COR-L47 (cell line): ENCODE data around the gene RUNDC1.
"Not testable (repeated sequence)": the region's sequence is repeated elsewhere in the genome, so short reads cannot be mapped to it uniquely, and the experiment has no call there.

Experiments used
- DNase-seq: peaks from one replicate; lab custom pipeline; 2025; lab: John Stamatoyannopoulos, UW

RUNDC1 gene

GRCh38 chr17:42991471-42991870 is 11.1 kb downstream of the RUNDC1 start:
- no peak for DNase-seq

DNA sequence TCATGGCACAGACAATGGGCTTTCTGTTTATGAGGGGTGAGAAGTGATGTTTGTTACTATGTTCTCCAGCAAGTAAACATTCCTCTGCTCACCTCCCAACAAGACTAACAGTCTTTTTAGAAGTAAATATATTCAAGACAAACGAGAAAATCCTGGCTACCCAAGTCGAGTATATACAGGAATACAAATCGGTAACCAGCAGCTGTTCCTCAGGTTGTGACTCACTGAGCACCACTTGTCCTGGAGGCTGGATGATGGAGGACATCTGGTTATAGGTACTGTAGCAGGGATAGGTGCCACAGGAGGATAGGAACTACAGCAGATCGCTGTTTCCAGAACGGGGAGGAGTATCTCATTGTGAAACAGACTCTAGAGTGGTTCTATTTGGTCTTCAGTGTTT is 12.5 kb downstream of the RUNDC1 start:
- DNase-seq: no peak

DNA sequence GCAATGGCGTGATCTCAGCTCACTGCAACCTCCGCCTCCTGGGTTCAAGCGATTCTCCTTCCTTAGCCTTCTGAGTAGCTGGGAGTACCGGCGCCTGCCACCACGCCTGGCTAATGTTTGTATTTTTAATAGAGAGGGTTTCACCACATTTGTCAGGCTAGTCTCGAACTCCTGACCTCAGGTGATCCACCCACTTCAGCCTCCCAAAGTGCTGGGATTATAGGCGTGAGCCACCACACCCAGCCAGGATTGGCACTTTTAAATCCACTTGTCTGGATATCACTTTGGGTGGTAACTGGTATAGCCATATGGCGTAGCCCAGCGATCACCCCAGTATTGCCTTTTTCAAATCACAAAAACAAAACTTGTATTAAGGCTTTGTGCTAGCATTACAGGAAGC is 13.5 kb downstream of the RUNDC1 start:
- not testable (repeated sequence) for DNase-seq

GRCh38 chr17:42997390-42997983 is 17.1 kb downstream of the RUNDC1 start:
- no peak for DNase-seq

- DNase-seq: peak; percentile 99
These were observed 17.9 kb downstream of the RUNDC1 start, which contains the start of gene RPL27 for GRCh38 chr17:42997984-42998938. TSS of gene RPL27 (plus strand) at chr17:42998419. CDS start at chr17:42998751, 332 bp downstream.

DNA sequence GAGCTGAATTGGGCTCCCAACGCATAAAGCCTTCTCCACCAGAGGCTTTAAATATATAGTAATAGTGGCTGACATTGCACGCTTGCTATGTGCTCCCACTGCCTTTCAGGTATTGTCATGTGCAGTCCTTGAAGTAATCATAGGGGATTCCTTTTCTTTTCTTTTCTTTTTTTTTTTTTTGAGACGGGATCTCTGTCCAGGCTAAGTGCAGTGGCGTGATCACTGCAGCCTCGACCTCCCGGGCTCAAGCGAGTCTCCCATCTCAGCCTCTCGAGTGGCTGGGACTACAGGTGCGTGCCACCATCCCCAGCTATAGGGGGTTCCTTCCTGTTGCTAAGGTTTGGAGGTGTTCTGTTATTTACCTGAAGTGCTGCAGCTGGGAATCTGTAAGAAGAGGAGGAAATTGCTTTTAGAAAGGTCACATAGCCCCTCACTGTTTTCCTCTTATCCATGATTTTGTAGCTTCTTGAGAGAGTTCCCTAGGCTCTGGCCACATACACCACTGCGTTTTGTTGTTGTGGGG is 18.7 kb downstream of the RUNDC1 start:
- no peak for DNase-seq

- not testable (repeated sequence) for DNase-seq
These were observed 20.5 kb downstream of the RUNDC1 start for GRCh38 chr17:43000894-43001293.

- DNase-seq: no peak
These were observed 23.3 kb downstream of the RUNDC1 start for GRCh38 chr17:43003542-43004172.

GRCh38 chr17:43006639-43007551 is 26.5 kb downstream of the RUNDC1 start, which contains the start of gene IFI35:
TSS of gene IFI35 (plus strand) at chr17:43006784. CDS start at chr17:43006948, 164 bp downstream.
- DNase-seq: peak; percentile 55

GRCh38 chr17:43010667-43011308 is 30.4 kb downstream of the RUNDC1 start:
- DNase-seq: no peak

DNA sequence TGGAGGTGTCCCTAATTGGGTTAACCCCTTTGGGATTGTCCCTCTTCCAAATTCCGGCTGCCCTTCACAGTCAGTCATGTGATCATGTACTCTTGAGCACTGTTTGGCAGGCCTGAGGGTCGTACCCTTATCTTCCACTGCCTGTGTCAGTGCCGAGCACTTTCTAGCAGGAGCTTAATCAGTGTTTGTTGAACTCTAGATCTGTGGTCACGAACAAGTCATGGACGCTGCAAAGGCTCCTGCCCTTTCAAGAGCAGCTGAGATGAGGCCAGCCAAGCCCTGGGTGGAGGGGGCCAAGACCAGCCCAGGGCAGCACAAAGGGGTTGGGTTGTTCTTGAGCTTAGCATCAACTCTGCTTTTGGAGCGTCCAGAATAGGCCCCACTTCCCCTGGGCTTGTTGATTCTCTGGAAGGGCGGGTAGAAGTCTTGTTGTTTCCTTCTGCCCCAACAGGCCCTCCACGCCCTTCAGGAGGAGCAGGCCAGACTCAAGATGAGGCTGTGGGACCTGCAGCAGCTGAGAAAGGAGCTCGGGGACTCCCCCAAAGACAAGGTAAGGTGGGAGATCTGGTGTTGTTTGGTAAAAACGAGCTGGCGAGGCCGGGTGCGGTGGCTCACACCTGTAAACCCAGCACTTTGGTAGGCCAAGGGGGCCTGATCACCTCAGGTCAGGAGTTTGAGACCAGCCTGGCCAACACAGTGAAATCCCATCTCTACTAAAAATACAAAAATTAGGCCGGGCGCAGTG is 31.5 kb downstream of the RUNDC1 start:
- no peak for DNase-seq

DNA sequence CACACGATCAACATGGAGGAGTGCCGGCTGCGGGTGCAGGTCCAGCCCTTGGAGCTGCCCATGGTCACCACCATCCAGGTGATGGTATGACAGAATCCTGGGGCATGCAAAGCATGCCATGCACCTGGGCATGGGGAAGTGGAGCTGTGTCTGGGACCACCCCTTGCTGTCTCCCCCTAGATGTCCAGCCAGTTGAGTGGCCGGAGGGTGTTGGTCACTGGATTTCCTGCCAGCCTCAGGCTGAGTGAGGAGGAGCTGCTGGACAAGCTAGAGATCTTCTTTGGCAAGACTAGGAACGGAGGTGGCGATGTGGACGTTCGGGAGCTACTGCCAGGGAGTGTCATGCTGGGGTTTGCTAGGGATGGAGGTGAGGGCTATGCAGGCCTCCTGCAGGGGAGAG is 32.9 kb downstream of the RUNDC1 start:
- DNase-seq: no peak

GRCh38 chr17:43014020-43014648 is 33.8 kb downstream of the RUNDC1 start:
- DNase-seq: no peak

DNA sequence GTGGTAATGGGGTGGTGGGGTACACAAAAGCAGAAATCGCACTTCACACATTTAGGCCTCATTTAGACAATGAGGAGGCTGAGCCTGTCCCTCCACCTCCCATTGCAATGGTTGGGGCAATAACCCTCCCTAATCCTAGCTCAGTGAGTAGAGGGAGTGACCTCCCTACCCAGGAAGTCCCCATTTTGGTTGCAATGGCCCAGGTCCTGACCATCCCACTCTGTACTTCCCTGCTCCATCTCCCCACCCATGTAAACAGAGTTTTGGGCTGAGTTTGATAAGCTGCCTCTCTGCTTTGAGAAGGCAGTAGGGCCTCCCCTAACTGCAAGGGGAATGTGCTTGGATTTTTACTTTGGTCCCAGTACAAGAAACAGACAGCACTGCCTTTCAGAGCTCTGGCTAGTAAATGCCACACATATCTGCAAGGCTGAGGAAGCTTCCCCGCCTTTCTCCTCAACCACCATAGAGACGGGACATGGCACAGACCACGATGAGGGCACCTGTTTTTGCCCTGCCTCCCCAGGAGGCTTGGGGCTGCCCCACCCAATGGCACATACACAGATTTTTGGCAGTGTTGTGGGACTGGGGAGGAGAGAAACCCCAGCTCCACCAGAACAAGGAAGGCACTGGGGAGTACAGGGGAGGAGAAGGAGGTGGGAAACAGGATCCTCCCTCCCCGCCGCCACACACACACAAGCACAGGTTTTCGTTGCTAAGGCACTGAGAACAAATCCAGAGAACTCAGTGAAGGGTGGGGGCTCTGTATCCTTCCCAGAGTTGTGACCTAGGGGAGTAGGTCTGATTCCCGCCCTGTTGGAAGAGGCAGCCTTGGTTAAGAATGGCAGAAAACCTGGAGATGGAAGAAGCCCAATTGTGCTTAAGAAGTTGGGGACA is 34.5 kb downstream of the RUNDC1 start:
- no peak for DNase-seq

GRCh38 chr17:43015579-43015978 is 35.2 kb downstream of the RUNDC1 start:
- no peak for DNase-seq

DNA sequence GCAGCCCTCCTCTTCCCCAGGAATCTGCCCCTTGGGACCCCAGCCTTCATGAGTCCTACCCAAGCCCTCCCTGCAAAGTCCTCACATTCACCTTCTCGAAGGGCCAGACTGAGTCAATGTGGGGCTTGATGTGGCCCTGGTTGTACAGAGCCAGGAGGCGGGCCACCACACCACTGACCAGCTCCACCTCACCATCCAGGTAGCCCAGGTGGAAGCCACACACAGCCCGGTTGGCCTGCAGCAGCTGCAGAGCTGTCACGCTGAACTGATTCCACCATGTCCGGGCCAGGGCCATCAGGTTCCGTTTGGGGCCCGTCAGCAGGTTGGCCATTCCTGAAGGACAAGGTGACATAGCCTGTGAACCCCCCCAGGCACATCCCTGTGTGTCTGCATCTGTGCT is 35.9 kb downstream of the RUNDC1 start:
- DNase-seq: no peak

DNA sequence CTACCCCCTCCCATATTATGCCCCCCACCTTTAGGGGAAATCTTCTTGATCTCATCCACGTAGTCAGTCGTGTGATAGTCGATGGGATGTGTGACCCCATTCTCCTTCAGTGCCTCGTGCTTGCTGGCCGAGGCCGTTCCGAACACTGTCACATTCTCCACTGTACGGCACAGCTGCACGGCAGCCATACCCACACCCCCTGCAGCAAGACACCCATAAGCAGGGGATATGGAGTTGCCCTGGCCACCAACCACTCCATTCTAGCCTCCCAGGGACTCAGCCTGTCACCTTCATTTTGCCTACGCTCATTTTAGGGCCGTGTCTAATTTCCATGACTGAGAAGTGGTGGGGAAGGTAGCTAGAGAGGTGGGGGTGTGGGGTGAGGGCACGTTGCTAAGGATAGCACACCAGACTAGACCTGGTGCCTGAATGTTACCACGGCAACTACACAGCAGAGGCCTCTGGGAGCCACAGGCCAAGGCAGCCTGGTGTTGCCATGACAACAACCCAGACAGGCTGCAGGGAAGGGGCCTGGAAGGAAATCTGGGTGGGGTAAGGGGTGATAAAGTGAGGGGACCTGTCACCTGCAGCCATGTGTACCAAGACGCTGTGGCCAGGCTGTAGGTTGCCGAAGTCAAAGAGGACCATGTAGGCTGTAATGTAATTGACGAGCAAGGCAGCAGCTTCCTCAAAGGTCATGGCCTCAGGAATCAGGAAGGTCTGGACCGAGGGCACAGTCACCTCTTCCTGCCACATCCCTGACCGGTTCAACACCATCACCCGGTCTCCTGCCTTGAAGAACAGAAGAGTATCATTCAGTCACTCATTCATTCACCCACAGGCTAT is 37.9 kb downstream of the RUNDC1 start:
- DNase-seq: peak; percentile 76

GRCh38 chr17:43018932-43019331 is 38.6 kb downstream of the RUNDC1 start:
- no peak for DNase-seq
